ENCODE results near the gene TRAP1. TPM values are rescaled to one million over a fixed set of nuclear protein-coding genes. Genes with fewer than 3 reads are reported as not detected.

The TRAP1 gene
- total and polyA plus RNA-seq, 10 donors: 33.7 to 97.1 (median 53.1) TPM

DNA sequence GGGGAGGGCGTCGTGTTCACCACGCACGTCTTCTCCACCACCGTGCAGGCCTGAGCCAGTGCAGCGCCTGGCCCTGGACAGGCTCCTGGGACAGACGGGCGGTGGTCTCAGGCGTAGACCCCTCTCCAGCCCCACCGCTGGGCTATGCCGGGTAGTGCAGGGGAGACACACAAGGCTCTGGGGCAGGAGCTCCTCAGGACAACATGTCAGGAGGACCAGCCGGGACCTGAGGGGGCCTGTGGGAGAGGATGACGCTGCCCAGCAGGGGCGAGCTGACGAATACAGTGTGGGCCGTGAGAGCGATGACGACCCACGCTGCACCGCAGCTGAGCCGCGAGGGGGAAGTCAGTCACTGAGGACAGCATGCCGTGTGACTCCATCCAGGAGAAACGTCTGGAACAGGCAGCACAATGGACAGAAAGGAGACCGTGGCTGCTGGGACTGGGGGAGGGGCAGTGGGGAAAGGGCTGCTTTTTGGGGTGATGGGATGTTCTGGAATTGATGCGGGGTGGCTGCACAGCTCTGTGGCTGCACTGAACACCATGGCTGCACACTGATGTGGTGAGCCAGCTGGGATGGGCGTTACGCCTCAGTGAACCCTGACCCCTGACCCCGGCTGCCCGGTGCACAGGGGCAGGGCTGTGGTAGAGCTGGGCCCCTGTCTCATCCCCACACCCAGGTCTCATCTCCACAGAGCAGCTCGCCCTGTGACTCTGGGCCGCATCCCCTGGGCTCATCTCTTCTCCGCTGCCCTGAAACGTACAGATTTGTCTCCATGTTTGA is 42.6 kb downstream of the TRAP1 start:
- Histone ChIP-seq H3K27me3 (replicated peaks in 1 of 7) (no peaks in the 10 kb centered on the region), H3K36me3 (peaks cover 2 to 93% (median 74%) of the 10 kb centered on the region in 6 donors), H3K27ac (no peak overlapping the region), H3K4me1 (peaks cover 0 to 25% (median 6%) of the 10 kb centered on the region in 6 donors), H3K9me3 (no peaks in the 10 kb centered on the region), H3K4me3 (no peak overlapping the region)
- 90 to 95% (median 94%) methylated on average over 25 to 34 of the region's 34 CpGs for WGBS, 5 donors
- no peak for DNase-seq
- intact Hi-C loops (cut with DNase I; ENCODE audit: low total_unique reads): no loop called here
- TF ChIP-seq POLR2A (IDR thresholded peaks at IDR 0.05) (no peak), POLR2AphosphoS5 (IDR thresholded peaks at IDR 0.05) (peak in 1 of 3 donors; percentile 11)

- Histone ChIP-seq H3K9me3 (no peaks in the 10 kb centered on the region), H3K4me1 (peaks cover 0 to 25% (median 6%) of the 10 kb centered on the region in 6 donors), H3K36me3 (peaks cover 0 to 91% (median 69%) of the 10 kb centered on the region in 6 donors), H3K4me3 (no peak overlapping the region), H3K27me3 (replicated peaks in 1 of 7) (no peaks in the 10 kb centered on the region), H3K27ac (no peak overlapping the region)
- 85 to 93% (median 90%) methylated on average over 8 to 13 of the region's 13 CpGs for whole genome bisulfite sequencing, 5 donors
- no peak for TF ChIP-seq CTCF (IDR thresholded peaks at IDR 0.05 in 8 of 11, conservative IDR thresholded peaks at IDR 0.05 in 3 of 11)
- no peak for TF ChIP-seq POLR2AphosphoS5 (IDR thresholded peaks at IDR 0.05)
- no peak for TF ChIP-seq POLR2A (IDR thresholded peaks at IDR 0.05)
- intact Hi-C loops (cut with DNase I; ENCODE audit: low total_unique reads): no loop called here
- no peak for DNase-seq
Measured at GRCh38 chr16:3673676-3674377, 43.5 kb downstream of the TRAP1 start.

GRCh38 chr16:3673201-3673600 is 44.1 kb downstream of the TRAP1 start:
- Histone ChIP-seq H3K4me3 (no peak overlapping the region), H3K9me3 (no peaks in the 10 kb centered on the region), H3K36me3 (peaks cover 0 to 91% (median 68%) of the 10 kb centered on the region in 6 donors), H3K27me3 (replicated peaks in 1 of 7) (no peaks in the 10 kb centered on the region), H3K4me1 (peaks cover 0 to 25% (median 6%) of the 10 kb centered on the region in 6 donors), H3K27ac (no peak overlapping the region)
- intact Hi-C loops (cut with DNase I; ENCODE audit: low total_unique reads): no loop called here
- TF ChIP-seq CTCF (IDR thresholded peaks at IDR 0.05 in 8 of 11, conservative IDR thresholded peaks at IDR 0.05 in 3 of 11) (no peak), POLR2A (IDR thresholded peaks at IDR 0.05) (no peak), POLR2AphosphoS5 (IDR thresholded peaks at IDR 0.05) (peak in 1 of 3 donors; percentile 9)
- DNase-seq: no peak
- WGBS, 5 donors: 95 to 98% (median 96%) methylated on average over 18 of the region's 18 CpGs

GRCh38 chr16:3672571-3673041 is 44.7 kb downstream of the TRAP1 start:
- H3K4me3 ChIP-seq: no peak overlapping the region
- no peak for DNase-seq
- no peak overlapping the region for H3K27ac ChIP-seq
- peaks cover 0 to 23% (median 6%) of the 10 kb centered on the region in 6 donors for H3K4me1 ChIP-seq
- no peaks in the 10 kb centered on the region for H3K9me3 ChIP-seq
- 88 to 98% (median 96%) methylated on average over 11 to 26 of the region's 26 CpGs for WGBS, 5 donors
- TF ChIP-seq POLR2AphosphoS5 (IDR thresholded peaks at IDR 0.05) (peak in 1 of 3 donors; percentile 21), POLR2A (IDR thresholded peaks at IDR 0.05) (no peak)
- peaks cover 0 to 87% (median 63%) of the 10 kb centered on the region in 6 donors for H3K36me3 ChIP-seq
- intact Hi-C loops (cut with DNase I; ENCODE audit: low total_unique reads): no loop called here
- no peaks in the 10 kb centered on the region for H3K27me3 ChIP-seq (replicated peaks in 1 of 7)

DNA sequence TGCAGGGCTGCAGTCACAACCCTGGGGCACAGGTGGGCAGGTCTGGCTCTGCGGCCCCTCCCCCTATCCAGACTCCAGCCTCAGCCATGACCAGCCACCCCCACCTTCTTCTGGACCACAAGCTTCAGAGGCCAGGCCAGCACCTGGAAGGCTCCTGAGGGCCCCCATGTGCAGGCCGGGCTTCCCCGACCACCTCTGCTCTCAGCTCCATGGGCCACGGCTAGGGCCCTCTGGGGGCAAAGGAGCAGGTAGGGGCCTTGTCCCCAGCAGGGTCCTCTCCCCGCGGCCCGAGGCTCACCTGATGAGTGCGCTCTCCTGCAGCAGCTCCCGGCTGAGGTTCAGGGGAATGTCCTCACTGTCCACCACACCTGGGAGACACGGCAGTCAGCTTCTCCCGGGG is 45.9 kb downstream of the TRAP1 start:
- no peak for TF ChIP-seq CTCF (IDR thresholded peaks at IDR 0.05 in 8 of 11, conservative IDR thresholded peaks at IDR 0.05 in 3 of 11)
- peak in 1 of 3 donors; percentile 26 for TF ChIP-seq POLR2AphosphoS5 (IDR thresholded peaks at IDR 0.05)
- no peak overlapping the region for H3K4me3 ChIP-seq
- H3K27me3 ChIP-seq (replicated peaks in 1 of 7): no peaks in the 10 kb centered on the region
- no peaks in the 10 kb centered on the region for H3K9me3 ChIP-seq
- H3K36me3 ChIP-seq: peaks cover 0 to 84% (median 57%) of the 10 kb centered on the region in 6 donors
- 89 to 96% (median 94%) methylated on average over 5 to 11 of the region's 11 CpGs for WGBS, 5 donors
- H3K27ac ChIP-seq: no peak overlapping the region
- DNase-seq: no peak
- intact Hi-C loops (cut with DNase I; ENCODE audit: low total_unique reads): no loop called here
- H3K4me1 ChIP-seq: peaks cover 0 to 13% (median 5%) of the 10 kb centered on the region in 6 donors
